ENCODE measurements around the gene RIMKLB. TPM values are rescaled to one million over a fixed set of nuclear protein-coding genes. Genes with fewer than 3 reads are reported as not detected.

Gene RIMKLB
- total RNA-seq, 2 donors from 2014 or later = 4.3 to 6.0 TPM

GRCh38 chr12:8692573-8692972, 5.2 kb upstream of the RIMKLB start:
- Histone ChIP-seq H3K9ac (ENCODE audit: low read depth in 2 of 2, low read length in 2 of 2) (no peak overlapping the region), H3K9me3 (no peaks in the 10 kb centered on the region), H3K4me1 (no peaks in the 10 kb centered on the region), H3K4me3 (no peak overlapping the region), H3K27me3 (no peaks in the 10 kb centered on the region), H3K36me3 (no peaks in the 10 kb centered on the region), H3K27ac (no peak overlapping the region)
- no peak for TF ChIP-seq CTCF (IDR thresholded peaks at IDR 0.05)
- DNase-seq = peak; percentile 61
- intact Hi-C loops (cut with DNase I) = no loop called here

- DNase-seq = no peak
- intact Hi-C loops (cut with DNase I) = no loop called here
These were observed 2.7 kb upstream of the RIMKLB start for GRCh38 chr12:8695116-8695515.

GRCh38 chr12:8696442-8697090, 1.2 kb upstream of the RIMKLB start:
- Histone ChIP-seq H3K36me3 (no peaks in the 10 kb centered on the region), H3K27me3 (no peaks in the 10 kb centered on the region), H3K27ac (peak overlapping the region; percentile 42), H3K4me1 (no peaks in the 10 kb centered on the region), H3K9me3 (no peaks in the 10 kb centered on the region), H3K4me3 (peak overlapping the region; percentile 61), H3K9ac (ENCODE audit: low read depth in 2 of 2, low read length in 2 of 2) (no peak overlapping the region)
- DNase-seq = no peak
- no peak for TF ChIP-seq CTCF (IDR thresholded peaks at IDR 0.05)
- intact Hi-C loops (cut with DNase I) = no loop called here

More at GRCh38 chr12:8695116-8695515, 2.7 kb upstream of the RIMKLB start:
- Histone ChIP-seq H3K27me3 (no peaks in the 10 kb centered on the region), H3K27ac (no peak overlapping the region), H3K36me3 (no peaks in the 10 kb centered on the region), H3K4me1 (no peaks in the 10 kb centered on the region), H3K4me3 (no peak overlapping the region), H3K9ac (ENCODE audit: low read depth in 2 of 2, low read length in 2 of 2) (no peak overlapping the region), H3K9me3 (no peaks in the 10 kb centered on the region)
- TF ChIP-seq CTCF (IDR thresholded peaks at IDR 0.05) = no peak

GRCh38 chr12:8697120-8697475, 693 bp upstream of the RIMKLB start:
- no peak for DNase-seq
- no peaks in the 10 kb centered on the region for H3K27me3 ChIP-seq
- no peaks in the 10 kb centered on the region for H3K9me3 ChIP-seq
- no peaks in the 10 kb centered on the region for H3K4me1 ChIP-seq
- H3K27ac ChIP-seq = peak overlapping the region; percentile 42
- intact Hi-C loops (cut with DNase I) = no loop called here
- no peaks in the 10 kb centered on the region for H3K36me3 ChIP-seq
- H3K4me3 ChIP-seq = peak overlapping the region; percentile 61
- peak overlapping the region; percentile 26 to 38 for H3K9ac ChIP-seq (ENCODE audit: low read depth in 2 of 2, low read length in 2 of 2)
- TF ChIP-seq CTCF (IDR thresholded peaks at IDR 0.05) = no peak

- H3K9me3 ChIP-seq = no peaks in the 10 kb centered on the region
- H3K27ac ChIP-seq = peak overlapping the region; percentile 58
- no peaks in the 10 kb centered on the region for H3K27me3 ChIP-seq
- intact Hi-C loops (cut with DNase I) = no loop called here
- peak; percentile 56 for DNase-seq
- H3K9ac ChIP-seq (ENCODE audit: low read depth in 2 of 2, low read length in 2 of 2) = peak overlapping the region in 1 of 2 donors; percentile 93
- TF ChIP-seq CTCF (IDR thresholded peaks at IDR 0.05) = no peak
- no peaks in the 10 kb centered on the region for H3K4me1 ChIP-seq
- no peaks in the 10 kb centered on the region for H3K36me3 ChIP-seq
- H3K4me3 ChIP-seq = peak overlapping the region; percentile 61
These were observed 501 bp downstream of the RIMKLB start for GRCh38 chr12:8698132-8698851.

All from colonic mucosa (tissue), 4 donors.